WI38 (cell line): ENCODE data around the gene HS1BP3.

Experiments
- H3K4me3 ChIP-seq: 2 replicates; pipeline ENCODE4 v1.5.1; 2011; ENCODE audit warnings: low read depth, mild to moderate bottlenecking, control low read depth, low read length
- TF ChIP-seq, protein P1 (sequence below): IDR thresholded peaks from 2 replicates; pipeline ENCODE4 v1.5.1; 2012; ENCODE audit warnings: low read depth, mild to moderate bottlenecking, control low read depth, low read length

HS1BP3 gene

DNA sequence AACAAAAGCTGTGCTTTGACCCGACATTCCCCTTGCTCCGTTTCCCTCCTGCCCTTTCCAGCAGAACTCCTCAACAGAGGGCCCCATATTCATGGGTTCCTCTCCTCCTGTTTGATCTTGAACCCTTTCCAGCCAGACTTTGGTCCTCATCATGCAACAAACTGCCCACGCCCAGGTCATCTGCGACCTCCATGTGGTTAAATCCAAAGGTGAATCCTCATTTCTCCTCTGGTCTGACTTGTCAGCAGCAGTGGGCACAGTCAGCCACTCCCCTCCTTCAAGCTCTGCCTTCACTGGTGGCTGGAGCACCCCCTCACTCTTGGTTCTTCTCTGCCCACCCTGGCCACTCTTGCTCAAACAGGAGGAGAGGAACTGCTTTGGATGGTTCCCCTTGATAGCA is 2.7 kb downstream of the HS1BP3 start:
- H3K4me3 ChIP-seq = no peak overlapping the region
- TF ChIP-seq, protein P1, sequence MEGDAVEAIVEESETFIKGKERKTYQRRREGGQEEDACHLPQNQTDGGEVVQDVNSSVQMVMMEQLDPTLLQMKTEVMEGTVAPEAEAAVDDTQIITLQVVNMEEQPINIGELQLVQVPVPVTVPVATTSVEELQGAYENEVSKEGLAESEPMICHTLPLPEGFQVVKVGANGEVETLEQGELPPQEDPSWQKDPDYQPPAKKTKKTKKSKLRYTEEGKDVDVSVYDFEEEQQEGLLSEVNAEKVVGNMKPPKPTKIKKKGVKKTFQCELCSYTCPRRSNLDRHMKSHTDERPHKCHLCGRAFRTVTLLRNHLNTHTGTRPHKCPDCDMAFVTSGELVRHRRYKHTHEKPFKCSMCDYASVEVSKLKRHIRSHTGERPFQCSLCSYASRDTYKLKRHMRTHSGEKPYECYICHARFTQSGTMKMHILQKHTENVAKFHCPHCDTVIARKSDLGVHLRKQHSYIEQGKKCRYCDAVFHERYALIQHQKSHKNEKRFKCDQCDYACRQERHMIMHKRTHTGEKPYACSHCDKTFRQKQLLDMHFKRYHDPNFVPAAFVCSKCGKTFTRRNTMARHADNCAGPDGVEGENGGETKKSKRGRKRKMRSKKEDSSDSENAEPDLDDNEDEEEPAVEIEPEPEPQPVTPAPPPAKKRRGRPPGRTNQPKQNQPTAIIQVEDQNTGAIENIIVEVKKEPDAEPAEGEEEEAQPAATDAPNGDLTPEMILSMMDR = no peak

DNA sequence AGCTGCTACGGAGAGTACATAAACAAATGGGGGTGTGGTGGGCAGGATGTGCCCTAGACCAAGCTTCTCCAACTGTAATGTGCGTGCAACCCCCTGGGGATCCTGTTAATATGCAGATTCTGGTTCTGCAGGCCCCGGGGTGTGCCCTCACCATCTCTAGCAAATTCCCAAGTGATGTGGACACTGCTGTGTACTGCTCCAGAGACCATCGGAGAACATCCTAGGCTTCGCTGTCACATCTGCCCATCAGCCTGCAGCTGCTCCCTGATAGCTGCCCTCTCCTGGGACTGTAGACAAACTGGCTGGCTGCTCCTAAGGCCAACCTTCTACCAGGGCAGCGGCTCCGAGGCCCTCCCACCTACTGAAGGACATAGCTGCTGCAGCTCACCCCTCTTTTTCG is 3.2 kb downstream of the HS1BP3 start:
- no peak overlapping the region for H3K4me3 ChIP-seq
- TF ChIP-seq, protein P1 = no peak

GRCh38 chr2:20647211-20647610 is 3.7 kb downstream of the HS1BP3 start:
- H3K4me3 ChIP-seq = no peak overlapping the region
- TF ChIP-seq, protein P1 = no peak

DNA sequence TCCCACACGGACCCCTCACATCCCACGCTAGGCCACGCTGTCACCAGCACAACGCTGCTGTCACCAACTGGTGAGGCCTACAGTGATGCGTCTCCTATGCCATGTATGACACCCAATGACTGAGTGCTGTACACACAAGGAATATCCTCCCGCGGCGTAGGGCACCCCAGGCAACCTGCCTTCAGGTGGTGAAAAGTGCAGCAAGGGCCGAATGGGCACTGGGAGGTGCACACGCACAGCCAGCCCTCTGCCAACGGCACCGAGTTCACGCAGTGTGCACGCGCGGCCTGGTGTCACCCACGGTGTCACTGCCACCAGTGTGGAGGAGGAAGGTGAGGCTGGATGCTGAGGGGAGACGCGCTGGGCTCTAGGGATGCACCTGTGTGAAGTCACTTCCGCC is 4.5 kb downstream of the HS1BP3 start:
- H3K4me3 ChIP-seq = no peak overlapping the region
- TF ChIP-seq, protein P1 = no peak

GRCh38 chr2:20645761-20646160 is 5.1 kb downstream of the HS1BP3 start:
- no peak overlapping the region for H3K4me3 ChIP-seq
- TF ChIP-seq, protein P1 = no peak

DNA sequence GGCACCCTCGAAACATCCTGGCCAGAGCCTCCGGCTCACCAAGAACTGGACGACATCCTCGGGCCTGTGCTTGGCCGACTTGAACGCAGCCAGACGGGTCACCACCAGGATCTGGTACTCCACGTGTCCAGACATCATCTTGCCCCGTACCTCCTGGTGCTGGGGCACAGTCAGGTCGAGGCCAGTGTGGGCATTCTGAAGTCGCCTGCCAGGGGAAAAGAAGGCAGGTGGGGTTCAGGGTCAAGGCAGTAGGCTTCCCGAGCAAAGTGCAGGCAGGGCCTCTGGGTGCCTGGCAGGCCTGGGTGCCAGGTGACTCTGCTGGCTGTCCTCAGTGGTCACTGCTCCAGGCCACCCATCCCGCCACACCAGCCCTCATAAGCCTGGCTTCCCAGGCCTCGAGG is 5.6 kb downstream of the HS1BP3 start:
- TF ChIP-seq, protein P1 = no peak
- no peak overlapping the region for H3K4me3 ChIP-seq

GRCh38 chr2:20643826-20644225 is 7.1 kb downstream of the HS1BP3 start:
- no peak overlapping the region for H3K4me3 ChIP-seq
- TF ChIP-seq, protein P1 = no peak
